GM18508 (cell line): Measurements from ENCODE around the gene KCTD20.
"Not testable (repeated sequence)": the region's sequence is repeated elsewhere in the genome, so short reads cannot be mapped to it uniquely, and the experiment has no call there.

Source experiments
- ATAC-seq: cut with Tn5 transposase; IDR thresholded peaks from one replicate; pipeline ENCODE4 v1.9.1; 2021; ENCODE audit warnings: moderate number of reproducible peaks; ENCODE audit not compliant: insufficient read depth, unreplicated experiment

The KCTD20 gene

DNA sequence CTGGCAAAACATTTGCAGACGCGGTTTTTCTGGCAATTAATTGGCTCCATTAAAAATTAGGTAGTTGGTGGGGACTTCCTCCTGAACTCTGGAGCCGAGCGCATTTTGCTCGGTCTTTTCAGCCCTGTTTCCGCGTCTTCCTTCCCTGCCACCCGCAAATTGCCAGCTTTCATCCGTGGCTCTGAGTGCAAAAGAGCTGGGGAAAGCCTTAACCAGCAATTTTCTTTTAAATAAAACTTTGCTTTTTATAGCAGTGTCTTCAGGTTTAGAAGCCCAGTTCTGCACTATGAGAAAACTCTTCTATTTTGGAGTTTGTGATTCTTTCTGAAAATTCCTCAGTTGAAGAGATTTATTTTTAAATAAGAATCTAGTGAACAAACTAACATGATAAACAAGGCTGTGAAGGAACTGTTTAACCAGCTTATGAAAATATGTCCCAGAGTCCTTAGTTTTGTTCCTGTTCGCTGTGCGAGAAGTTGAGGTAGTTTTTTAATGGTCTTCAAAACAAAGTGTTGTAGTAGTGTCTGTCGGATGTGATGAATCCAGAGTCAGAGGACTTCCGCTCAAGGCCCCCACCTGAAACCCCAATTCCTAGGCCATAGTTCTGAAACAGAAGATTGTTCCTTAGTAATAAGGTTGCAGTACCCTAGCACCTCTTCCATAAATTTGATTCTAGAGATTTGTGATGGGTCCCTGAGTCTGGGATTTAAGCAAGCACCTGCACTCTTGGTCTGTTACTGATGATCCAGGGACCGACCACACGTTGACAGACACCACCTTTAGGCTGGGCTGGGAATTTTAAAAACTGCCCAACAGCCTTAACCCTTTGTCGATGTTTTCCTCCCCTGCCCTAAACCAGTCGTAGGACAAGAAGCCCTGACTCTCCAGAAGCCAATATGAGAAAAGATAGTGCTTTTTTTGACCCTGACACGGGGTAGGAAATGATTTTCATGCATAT, 950 bp downstream of the KCTD20 start:
- ATAC-seq: no peak

DNA sequence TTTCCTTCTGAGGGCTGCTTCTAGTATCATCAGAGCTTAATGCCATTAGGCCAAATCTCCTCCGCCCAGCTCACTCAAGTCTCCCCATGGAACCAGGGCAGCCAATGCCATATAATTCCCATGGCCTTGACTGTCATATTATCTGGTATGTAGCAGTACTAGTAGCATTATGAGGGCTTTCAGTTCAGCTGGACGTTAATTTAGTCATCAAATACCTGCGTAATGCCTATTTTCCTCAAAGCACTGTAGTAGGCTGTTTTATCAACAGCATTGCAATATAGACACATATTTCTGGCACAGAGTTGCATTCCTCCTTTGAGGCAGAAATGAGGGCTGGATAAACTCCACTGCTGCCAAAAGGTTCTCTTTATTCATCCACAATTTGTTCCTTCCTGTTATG, 1.7 kb downstream of the KCTD20 start:
- ATAC-seq: no peak

DNA sequence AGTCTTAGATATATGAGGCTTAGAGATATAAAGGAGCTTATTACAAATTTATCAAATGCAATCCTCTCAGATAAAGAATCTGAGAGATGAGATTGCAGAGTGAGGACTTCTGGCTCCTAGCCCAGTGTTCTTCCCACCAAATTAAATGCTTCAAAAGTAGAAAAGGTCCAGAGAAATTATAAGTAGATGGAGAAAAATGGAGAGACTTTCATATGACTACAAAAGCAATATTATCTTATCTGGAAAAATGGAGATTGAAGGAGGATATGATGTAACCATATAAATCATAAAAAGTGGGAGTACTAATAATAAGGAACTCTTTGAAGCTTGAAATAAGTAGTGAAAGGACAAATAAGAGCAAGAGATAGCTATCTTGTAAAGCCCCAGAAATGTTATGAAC, 2.8 kb downstream of the KCTD20 start:
- ATAC-seq: no peak

DNA sequence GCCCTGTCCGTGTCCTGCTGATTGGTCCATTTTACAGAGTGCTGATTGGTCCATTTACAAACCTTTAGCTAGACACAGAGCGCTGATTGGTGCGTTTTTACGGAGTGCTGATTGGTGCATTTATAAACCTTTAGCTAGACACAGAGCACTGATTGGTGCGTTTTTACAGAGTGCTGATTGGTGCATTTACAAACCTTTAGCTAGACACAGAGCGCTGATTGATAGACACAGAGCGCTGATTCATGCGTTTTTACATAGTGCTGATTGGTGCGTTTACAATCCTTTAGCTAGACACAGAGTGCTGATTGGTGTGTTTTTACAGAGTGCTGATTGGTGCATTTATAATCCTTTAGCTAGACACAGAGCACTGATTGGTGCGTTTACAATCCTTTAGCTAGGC, 6.4 kb downstream of the KCTD20 start:
- ATAC-seq: not testable (repeated sequence)

DNA sequence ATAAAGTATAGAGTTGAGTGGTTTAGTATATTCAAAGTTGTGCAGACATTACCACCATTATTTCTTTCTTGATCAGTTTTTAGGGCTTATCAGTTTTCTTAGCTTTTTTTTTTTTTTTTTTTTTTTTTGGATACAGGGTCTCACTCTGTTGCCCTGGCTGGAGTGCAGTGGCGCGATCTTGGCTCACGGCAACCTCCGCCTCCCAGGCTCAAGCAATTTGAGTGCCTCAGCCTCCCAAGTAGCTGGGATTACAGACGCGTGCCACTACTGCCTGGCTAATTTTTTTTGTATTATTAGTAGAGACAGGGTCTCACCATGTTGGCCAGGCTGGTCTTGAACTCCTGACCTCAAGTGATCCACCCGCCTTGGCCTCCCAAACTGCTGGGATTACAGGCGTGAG, 10.1 kb downstream of the KCTD20 start:
- ATAC-seq: not testable (repeated sequence)

DNA sequence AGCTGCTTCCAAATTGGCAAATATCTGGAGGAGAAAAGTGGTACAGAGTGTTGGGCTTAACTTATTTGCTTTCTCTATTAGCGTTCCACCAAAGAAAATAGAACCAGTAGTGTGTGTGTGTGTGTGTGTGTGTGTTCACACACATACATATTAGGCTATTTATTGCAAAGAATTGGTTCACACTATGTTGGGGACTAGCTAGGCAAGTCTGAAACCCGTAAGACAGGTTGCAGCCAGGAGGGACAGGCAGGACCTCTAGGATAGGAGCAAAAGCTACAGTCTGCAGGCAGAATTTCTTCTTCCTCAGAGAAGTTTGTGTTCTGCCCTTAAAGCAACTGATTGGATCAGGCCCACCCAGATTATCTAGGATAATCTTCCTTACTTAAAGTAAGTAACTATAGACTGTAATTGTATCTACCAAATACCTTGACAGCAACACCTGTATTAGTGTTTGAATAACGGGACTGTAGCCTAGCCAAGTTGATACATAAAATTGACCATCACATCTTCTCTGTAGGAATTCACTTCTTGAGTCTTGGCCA, 12.8 kb downstream of the KCTD20 start:
- no peak for ATAC-seq

DNA sequence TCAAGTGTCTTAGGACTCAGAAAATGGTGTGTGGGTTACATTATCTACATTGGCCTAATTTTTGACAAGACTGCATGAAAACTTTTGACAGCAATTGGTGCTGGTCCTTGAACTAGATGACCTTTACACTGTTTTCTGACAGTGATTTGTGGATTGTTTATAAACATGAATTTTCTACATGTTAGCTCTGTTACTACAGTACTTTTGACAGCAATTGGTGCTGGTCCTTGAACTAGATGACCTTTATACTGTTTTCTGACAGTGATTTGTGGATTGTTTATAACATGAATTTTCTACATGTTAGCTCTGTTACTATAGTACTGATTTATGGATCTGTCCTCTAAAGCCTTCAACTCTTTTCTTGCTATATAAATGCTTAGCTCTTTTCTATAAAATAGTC, 16.7 kb downstream of the KCTD20 start:
- no peak for ATAC-seq

DNA sequence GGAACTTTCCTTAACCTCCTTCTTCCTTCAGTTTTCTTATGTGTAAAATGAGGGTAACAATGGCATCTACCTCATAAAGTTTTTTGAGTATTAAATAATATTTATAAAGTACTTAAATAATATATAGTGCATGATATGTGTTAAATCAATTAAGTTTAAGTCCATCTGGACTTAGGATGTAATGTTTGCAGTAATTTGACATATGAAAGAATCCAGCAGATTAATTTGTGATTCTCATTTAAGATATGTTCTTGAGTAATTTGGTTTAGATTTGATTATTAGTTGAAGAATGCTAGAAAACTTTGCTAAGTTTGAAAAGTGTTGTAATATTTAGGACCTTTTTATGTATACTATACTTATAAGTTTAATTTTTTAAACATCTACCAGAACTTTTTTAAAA, 18.1 kb downstream of the KCTD20 start:
- no peak for ATAC-seq

DNA sequence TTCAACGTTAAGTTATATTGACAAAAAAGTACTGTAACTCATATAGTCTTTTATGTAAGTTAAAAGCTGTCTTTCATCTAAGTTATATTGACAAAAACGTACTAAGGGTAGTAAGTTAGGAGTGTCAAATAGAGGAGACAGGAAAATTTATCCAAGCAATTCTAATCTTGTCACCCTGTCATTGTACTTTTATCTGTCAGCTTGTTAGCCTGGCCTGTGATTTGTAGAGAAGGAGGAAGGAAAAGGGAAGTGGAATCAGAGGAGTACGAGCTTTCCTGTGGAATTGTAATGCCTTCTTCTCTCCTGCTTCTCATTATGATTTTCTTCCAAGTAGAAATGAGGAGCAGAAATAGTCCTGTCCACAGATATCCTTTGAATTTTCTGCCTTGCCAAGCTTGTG, 18.8 kb downstream of the KCTD20 start:
- ATAC-seq: no peak

DNA sequence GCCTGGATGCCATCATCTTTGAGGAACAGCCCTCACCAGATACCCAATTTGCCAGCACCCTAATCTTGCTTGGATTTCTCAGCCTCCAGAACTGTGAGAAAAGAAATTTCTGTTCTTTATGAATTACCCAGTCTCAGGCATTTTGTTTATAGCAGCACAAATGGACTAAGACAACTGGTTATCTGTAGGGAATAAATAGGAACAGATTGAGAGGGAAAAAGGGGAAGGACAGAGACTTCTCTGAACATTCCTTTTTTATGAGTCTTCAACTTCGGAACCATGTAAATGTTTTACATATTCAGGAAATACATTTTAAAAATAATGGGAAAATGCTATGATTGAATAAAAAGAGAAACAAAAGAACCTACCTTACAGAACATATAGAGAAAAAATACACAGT, 20.9 kb downstream of the KCTD20 start:
- no peak for ATAC-seq

DNA sequence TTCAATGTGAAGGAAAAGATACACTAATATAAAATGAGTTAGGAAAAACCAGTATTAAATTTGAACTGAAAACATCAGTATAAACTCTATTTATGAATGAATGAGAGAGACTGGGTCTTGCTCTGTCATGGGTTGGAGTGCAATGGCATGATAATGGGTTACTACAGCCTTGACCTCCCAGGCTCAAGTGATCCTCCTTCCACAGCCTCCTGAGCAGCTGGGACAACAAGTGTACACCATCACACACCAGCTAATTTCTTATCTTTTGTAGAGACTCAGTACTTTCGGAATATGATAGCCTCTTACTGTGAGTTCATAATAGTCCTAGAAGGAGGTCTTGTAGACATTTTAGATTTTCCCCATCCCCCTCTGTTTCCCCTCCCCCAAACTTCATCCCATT, 21.4 kb downstream of the KCTD20 start:
- no peak for ATAC-seq

DNA sequence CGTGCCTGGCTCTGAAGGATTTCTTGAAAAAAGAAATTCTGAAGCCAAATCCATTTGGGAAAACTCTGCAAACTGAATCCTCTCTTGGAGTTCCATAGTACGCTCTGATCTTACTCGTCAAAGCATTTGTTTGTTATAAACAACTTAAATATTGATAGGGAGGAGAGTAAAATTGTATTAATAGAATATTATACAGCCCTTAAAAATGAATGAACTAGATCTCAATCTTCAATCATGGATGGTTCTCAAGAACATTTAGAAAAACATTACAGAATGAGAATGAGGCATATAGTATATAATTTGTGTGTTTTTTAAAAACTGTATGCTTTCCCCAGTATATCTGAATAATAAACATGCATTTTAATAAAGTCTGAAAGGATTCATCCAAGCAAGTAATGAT, 24.8 kb downstream of the KCTD20 start:
- ATAC-seq: no peak

DNA sequence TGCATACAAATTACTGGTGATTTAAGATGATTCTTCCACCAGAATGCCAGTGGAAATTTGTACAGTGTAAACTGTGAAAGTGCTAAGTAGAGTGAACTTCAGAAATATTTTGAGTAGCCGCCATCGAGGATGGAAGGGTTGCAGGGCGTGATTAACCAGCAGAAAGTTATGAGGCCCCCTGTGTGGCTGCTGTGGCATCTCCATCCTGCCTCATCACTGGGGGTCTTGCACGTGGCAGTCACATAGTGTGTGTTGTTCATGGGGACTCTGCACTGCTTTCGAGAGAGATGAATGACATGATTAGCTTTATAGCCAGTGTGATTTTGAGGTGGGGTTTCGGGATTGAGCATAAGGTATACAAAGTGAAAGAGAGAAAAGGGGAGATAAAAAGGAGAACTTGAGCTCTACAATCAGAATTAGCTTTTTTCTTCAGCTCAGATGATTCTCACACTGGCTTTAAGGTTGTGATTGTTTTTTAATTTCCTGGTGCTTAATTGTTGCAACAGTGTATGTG, 26.4 kb downstream of the KCTD20 start:
- no peak for ATAC-seq

DNA sequence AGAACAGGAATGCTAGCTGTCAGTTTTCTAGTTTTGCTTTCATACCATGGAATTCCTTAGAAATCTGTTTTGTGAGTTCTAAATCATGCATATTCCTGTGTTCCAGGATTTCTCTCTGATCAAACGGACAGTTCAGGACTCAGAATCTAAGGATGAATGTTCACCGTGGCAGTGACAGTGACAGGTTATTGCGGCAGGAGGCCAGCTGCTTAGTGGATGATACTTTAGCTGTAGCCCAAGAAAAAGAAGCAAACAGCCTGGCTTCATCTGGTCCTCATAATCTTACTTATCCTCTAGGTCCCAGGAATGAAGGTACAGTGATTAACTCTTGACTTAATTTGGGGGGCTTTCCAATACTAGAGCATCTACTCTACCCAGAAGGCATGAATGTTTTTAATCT, 27.1 kb downstream of the KCTD20 start:
- ATAC-seq: no peak

DNA sequence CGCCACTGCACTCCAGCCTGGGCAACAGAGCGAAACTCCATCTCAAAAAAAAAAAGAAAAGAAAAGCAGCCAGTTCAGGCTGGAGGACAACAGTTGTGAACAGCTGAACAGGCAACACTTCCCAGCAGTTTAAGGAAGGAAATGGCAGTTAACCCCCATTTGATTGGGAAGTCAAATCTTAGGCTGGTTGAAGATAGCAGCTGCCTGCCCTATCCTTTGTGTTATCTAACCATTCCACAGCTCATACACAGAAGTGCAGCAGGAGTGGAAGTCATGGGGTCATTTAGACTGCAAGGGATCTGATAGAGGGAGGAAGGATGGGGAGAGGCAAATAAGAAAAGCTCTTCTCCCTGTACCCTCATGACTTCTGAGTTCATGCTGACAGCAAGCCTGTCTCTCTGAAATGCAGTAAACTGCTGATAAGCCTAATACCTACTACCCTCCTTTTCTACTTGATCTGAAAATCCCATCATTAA, 35.3 kb downstream of the KCTD20 start:
- no peak for ATAC-seq

DNA sequence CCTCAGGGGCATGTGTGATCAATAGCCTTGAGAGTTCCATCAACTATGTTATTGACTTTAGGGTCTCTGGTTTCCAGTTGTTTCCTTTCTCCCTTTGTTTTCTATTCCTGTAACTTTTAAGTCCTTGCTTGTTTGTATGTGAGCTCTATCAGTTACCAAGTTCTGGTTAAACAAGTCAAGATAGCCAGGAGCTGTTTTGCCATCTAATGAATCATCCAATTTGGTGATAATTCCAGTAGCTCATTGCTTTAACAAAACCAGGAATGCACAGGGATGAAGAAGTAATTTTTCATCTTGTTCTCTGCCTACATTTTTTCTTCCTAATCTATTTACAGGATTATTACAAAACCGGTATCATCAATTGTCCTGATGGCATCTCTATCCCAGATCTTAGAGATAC, 36.5 kb downstream of the KCTD20 start:
- ATAC-seq: no peak

DNA sequence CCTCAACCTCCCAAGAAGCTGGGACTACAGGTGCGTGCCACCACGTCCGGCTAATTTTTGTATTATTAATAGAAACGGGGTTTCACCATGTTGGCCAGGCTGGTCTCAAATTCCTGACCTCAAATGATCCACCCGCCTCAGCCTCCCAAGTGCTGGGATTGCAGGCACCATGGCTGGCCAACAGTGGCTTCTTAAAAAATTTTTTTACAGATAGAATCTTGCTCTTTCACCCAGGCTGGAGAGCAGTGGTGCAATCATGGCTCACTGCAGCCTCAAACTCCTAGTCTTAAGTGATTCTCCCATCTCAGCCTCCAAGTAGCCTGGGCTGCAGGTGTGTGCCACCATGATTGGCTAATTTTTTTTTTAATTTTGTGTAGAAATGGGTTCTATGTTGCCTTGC, 40.5 kb downstream of the KCTD20 start:
- not testable (repeated sequence) for ATAC-seq

DNA sequence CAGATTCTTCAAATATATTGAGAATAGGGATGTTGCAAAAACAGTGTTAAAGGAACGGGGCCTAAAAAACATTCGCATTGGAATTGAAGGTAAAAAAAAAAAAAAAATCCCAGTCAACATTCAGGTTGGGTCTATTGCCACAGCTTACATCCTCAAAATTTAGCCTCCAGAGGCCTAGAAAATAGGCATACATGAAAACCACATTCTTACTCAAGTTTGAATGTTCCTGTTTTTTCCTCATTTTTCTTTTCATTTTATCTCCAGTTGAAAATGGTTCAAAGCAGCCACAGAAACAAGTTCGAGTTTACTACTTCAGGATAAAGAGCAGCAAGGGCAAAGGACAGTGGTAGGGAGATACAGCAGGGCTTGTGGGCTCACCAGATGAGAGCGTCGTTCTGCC, 41.9 kb downstream of the KCTD20 start:
- ATAC-seq: no peak

DNA sequence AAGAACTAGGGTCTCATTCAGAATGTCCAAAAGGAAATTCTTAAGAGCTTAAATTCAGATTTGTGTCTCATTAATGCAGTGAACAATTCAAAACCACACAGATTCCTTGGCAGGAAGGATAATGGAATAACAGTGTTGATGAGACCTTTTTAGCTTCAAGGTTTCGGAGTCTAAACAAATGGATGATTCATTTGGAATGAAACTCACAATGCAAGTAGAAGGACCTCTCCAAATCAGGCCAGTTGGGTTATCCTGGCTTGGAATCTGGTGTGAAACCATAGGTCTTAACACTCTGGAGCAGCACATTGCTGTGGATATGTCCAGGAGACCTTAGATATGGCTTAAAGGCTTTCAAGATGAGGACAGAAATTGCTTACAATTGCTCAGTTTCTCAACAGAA, 44.9 kb downstream of the KCTD20 start:
- no peak for ATAC-seq

DNA sequence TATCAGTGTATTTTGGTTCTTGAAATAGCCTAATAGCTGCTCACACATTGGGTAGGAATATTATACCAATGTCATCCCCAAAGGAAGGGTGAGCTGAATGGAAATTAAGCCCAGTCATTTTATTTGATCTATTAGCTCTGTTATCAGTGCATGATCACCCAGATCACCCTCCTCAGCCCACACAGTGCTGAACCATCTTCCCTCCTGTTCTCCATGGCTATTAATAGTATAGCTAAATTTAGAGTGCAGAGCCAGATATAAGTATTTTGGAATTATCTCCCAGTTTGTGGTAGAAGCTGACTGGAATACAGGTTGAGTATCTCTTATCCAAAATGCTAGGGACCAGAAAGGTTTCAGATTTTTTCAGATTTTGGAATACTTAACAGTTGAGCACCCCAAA, 45.4 kb downstream of the KCTD20 start:
- ATAC-seq: no peak

DNA sequence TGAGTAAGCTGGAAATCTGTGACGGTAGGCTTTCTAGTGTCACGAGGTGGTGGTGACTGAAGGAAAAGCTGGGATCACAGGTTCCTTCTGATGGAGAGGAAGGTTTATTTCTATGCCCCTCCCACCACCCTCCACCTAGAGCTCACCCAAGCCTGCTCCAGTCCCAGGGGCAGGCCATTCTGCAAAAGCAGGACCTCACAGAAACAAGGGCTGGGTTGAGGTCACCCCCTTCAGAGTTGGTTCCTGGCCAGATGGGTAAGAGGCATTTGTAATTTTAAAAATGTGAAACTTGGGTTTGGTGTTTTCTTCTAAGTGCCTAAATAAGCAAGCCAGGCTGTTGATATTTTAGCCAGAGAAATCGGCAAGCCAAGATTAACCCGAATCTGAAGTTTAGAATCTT, 46.6 kb downstream of the KCTD20 start:
- ATAC-seq: no peak
